Measurements from ENCODE around the gene SGPL1. TPM values are rescaled to one million over a fixed set of nuclear protein-coding genes. Genes with fewer than 3 reads are reported as not detected.

Gene SGPL1
- total RNA-seq, 1 donor from 2014 or later, result 111 TPM

GRCh38 chr10:70784471-70784870 is 31.3 kb upstream of the SGPL1 start:
- H3K4me1 Mint-ChIP-seq (ENCODE audit: low read depth, unreplicated experiment), result no peaks in the 10 kb centered on the region
- H3K27ac Mint-ChIP-seq (ENCODE audit: unreplicated experiment), result no peak overlapping the region
- peaks cover 2% of the 10 kb centered on the region for H3K27me3 Mint-ChIP-seq (ENCODE audit: unreplicated experiment)
- no peak overlapping the region for H3K4me3 Mint-ChIP-seq (ENCODE audit: unreplicated experiment)
- no peaks in the 10 kb centered on the region for H3K36me3 Mint-ChIP-seq (ENCODE audit: unreplicated experiment)
- TF ChIP-seq, protein P1, sequence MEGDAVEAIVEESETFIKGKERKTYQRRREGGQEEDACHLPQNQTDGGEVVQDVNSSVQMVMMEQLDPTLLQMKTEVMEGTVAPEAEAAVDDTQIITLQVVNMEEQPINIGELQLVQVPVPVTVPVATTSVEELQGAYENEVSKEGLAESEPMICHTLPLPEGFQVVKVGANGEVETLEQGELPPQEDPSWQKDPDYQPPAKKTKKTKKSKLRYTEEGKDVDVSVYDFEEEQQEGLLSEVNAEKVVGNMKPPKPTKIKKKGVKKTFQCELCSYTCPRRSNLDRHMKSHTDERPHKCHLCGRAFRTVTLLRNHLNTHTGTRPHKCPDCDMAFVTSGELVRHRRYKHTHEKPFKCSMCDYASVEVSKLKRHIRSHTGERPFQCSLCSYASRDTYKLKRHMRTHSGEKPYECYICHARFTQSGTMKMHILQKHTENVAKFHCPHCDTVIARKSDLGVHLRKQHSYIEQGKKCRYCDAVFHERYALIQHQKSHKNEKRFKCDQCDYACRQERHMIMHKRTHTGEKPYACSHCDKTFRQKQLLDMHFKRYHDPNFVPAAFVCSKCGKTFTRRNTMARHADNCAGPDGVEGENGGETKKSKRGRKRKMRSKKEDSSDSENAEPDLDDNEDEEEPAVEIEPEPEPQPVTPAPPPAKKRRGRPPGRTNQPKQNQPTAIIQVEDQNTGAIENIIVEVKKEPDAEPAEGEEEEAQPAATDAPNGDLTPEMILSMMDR (IDR thresholded peaks at IDR 0.05; ENCODE audit: partially characterized antibody, unreplicated experiment), result no peak
- H3K9me3 Mint-ChIP-seq (ENCODE audit: unreplicated experiment), result no peaks in the 10 kb centered on the region
- no peak for DNase-seq

GRCh38 chr10:70785190-70785589 is 30.6 kb upstream of the SGPL1 start, which contains the start of gene TBATA:
Gene TBATA (minus strand): TSS chr10:70785377. CDS start chr10:70783379, 1,998 bp downstream.
- Mint-ChIP-seq H3K9me3 (ENCODE audit: unreplicated experiment) (no peaks in the 10 kb centered on the region), H3K36me3 (ENCODE audit: unreplicated experiment) (no peaks in the 10 kb centered on the region), H3K4me1 (ENCODE audit: low read depth, unreplicated experiment) (no peaks in the 10 kb centered on the region), H3K27me3 (ENCODE audit: unreplicated experiment) (no peaks in the 10 kb centered on the region), H3K27ac (ENCODE audit: unreplicated experiment) (no peak within 1 kb of the TSS), H3K4me3 (ENCODE audit: unreplicated experiment) (no peak within 1 kb of the TSS)
- no peak for DNase-seq
- TF ChIP-seq, protein P1 (IDR thresholded peaks at IDR 0.05; ENCODE audit: partially characterized antibody, unreplicated experiment), result no peak

- TF ChIP-seq, protein P1 (IDR thresholded peaks at IDR 0.05; ENCODE audit: partially characterized antibody, unreplicated experiment), result no peak
- Mint-ChIP-seq H3K27ac (ENCODE audit: unreplicated experiment) (no peak overlapping the region), H3K27me3 (ENCODE audit: unreplicated experiment) (peaks cover 1% of the 10 kb centered on the region), H3K36me3 (ENCODE audit: unreplicated experiment) (no peaks in the 10 kb centered on the region), H3K4me1 (ENCODE audit: low read depth, unreplicated experiment) (no peaks in the 10 kb centered on the region), H3K4me3 (ENCODE audit: unreplicated experiment) (no peak overlapping the region), H3K9me3 (ENCODE audit: unreplicated experiment) (no peaks in the 10 kb centered on the region)
- DNase-seq, result no peak
Measured at GRCh38 chr10:70786799-70787415, 28.8 kb upstream of the SGPL1 start.

GRCh38 chr10:70791386-70792039 is 24.2 kb upstream of the SGPL1 start:
- Mint-ChIP-seq H3K27ac (ENCODE audit: unreplicated experiment) (no peak overlapping the region), H3K36me3 (ENCODE audit: unreplicated experiment) (peaks cover 2% of the 10 kb centered on the region), H3K4me3 (ENCODE audit: unreplicated experiment) (no peak overlapping the region), H3K4me1 (ENCODE audit: low read depth, unreplicated experiment) (no peaks in the 10 kb centered on the region), H3K27me3 (ENCODE audit: unreplicated experiment) (peaks cover 1% of the 10 kb centered on the region), H3K9me3 (ENCODE audit: unreplicated experiment) (no peaks in the 10 kb centered on the region)
- TF ChIP-seq, protein P1 (IDR thresholded peaks at IDR 0.05; ENCODE audit: partially characterized antibody, unreplicated experiment), result no peak
- no peak for DNase-seq

- TF ChIP-seq, protein P1 (IDR thresholded peaks at IDR 0.05; ENCODE audit: partially characterized antibody, unreplicated experiment), result no peak
- DNase-seq, result no peak
- no peaks in the 10 kb centered on the region for H3K4me1 Mint-ChIP-seq (ENCODE audit: low read depth, unreplicated experiment)
- H3K36me3 Mint-ChIP-seq (ENCODE audit: unreplicated experiment), result peaks cover 11% of the 10 kb centered on the region
- H3K4me3 Mint-ChIP-seq (ENCODE audit: unreplicated experiment), result no peak overlapping the region
- no peaks in the 10 kb centered on the region for H3K9me3 Mint-ChIP-seq (ENCODE audit: unreplicated experiment)
- H3K27me3 Mint-ChIP-seq (ENCODE audit: unreplicated experiment), result peaks cover 1% of the 10 kb centered on the region
- H3K27ac Mint-ChIP-seq (ENCODE audit: unreplicated experiment), result no peak overlapping the region
Measured at GRCh38 chr10:70795613-70796012, 20.1 kb upstream of the SGPL1 start.

Measured in glutamatergic neuron (in vitro differentiated cells).